GM12874 (cell line): ENCODE data around the gene DOK7.

Source experiments
- CTCF ChIP-seq: IDR thresholded peaks from 2 replicates; pipeline ENCODE4 v1.5.1; 2011; ENCODE audit warnings: low read depth, mild to moderate bottlenecking, control low read depth, low read length, moderate library complexity; ENCODE audit not compliant: insufficient read depth

Gene DOK7

DNA sequence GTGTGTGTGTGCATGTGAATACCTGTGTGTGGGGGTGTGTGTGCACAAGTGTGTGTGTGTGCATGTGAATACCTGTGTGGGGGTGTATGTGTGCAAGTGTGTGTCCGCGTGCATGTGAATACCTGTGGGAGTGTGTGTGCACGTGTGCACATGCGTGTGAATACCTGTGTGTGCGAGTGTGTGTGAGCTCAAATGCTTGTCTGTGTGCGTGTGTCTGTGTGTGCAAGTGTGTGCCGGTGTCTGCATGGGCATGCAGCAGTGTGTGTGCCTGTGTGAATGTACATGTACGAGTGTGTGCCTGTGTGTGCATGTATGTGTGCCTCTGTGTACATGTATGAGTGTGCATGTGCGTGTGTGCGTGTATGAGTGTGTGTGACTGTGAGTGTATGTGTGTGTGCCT, 5.0 kb downstream of the DOK7 start:
- no peak for TF ChIP-seq CTCF

DNA sequence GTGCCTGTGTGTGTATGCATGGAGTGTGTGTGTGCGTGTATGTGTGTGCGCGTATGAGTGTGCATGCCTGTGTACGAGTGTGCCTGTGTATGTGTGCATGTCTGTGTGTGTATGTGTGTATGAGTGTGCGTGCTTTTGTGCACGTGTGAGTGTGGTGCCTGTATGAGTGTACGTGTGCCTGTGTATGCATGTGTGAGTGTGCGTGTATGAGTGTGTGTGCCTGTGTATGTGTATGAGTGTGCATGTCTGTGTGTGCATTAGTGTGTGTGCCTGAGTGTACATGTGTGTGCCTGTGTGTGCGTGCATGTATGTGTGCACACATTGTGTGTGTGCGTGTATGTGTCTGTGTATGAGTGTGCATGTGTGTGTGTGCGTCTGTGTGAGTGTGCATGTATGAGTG, 5.7 kb downstream of the DOK7 start:
- TF ChIP-seq CTCF, result no peak

GRCh38 chr4:3469386-3470243, 6.5 kb downstream of the DOK7 start:
- no peak for TF ChIP-seq CTCF

GRCh38 chr4:3470244-3471097, 7.4 kb downstream of the DOK7 start:
- no peak for TF ChIP-seq CTCF

GRCh38 chr4:3471098-3471760, 8.1 kb downstream of the DOK7 start:
- no peak for TF ChIP-seq CTCF

DNA sequence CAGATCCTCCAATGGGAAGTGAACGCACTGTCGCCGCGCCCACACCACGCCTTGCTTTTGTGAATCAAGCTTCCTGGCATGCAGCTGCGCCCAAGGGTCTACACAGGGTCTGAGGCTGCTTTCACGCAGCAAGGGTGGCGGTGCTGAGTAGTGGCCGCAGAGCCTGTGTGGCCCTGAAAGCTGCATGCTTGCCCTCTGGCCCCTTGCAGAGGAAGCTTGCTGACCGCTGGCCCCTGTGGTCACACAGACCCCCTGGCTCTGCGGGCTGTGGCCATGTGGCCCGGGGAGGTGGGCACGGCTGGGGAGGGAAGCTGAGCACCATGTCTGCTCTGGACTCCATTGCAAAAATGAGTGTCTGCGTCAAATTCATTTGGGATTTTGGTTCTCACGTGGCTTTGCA, 8.8 kb downstream of the DOK7 start:
- no peak for TF ChIP-seq CTCF

DNA sequence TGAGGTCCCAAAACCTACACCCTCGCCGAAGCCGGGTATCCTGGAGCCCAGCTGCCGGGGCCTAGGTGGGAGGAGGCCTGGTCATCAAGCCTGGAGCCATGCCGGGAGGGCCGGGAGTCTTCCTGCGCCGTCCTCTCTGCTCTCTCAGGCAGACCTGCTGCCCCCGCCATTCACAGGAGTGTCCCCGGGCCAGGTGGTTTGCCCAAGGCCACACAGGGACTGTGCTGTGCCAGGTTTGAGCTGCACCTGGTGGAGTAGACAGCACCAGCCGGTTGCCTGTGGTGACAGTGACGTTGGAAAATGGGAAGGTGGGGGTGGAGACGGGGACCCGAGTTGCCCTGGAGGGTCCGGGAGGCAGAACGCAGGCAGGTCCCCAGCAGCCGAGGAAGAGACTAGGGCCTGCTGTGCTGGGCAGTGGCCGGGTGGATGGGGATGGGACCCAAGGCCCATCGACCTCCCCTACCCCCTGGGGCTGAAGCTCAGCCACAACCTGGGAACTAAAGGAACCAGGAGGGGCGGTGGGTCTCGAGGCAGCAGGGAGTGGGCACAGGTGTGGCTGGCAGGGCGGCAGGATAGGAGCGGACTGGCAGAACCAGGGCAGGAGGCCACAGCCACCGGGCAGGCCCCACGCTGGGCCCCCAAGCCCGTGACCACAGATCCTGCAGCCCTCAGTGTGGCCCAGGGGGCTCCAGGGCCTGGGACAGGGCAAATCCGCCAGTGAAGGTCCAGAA, 9.5 kb downstream of the DOK7 start:
- TF ChIP-seq CTCF, result no peak
